M059J (cell line): ENCODE results near the gene NPFFR2. TPM values are rescaled to one million over a fixed set of nuclear protein-coding genes. Genes with fewer than 3 reads are reported as not detected.
"Not testable (repeated sequence)": the region's sequence is repeated elsewhere in the genome, so short reads cannot be mapped to it uniquely, and the experiment has no call there.

Experiments
- DNase-seq: peaks from one replicate; pipeline ENCODE4 v3.0.0-alpha.2; 2012; ENCODE audit warnings: low read depth
- total RNA-seq: library from RNA; depleted of rRNA; stranded (reverse); fragments of >200 nt; shearing (Covaris generic); gene quantifications from 2 replicates; pipeline ENCODE4 v1.2.3, GENCODE V29; 2014; rRNA removed

The NPFFR2 gene
- not detected in 2 replicates for total RNA-seq

DNA sequence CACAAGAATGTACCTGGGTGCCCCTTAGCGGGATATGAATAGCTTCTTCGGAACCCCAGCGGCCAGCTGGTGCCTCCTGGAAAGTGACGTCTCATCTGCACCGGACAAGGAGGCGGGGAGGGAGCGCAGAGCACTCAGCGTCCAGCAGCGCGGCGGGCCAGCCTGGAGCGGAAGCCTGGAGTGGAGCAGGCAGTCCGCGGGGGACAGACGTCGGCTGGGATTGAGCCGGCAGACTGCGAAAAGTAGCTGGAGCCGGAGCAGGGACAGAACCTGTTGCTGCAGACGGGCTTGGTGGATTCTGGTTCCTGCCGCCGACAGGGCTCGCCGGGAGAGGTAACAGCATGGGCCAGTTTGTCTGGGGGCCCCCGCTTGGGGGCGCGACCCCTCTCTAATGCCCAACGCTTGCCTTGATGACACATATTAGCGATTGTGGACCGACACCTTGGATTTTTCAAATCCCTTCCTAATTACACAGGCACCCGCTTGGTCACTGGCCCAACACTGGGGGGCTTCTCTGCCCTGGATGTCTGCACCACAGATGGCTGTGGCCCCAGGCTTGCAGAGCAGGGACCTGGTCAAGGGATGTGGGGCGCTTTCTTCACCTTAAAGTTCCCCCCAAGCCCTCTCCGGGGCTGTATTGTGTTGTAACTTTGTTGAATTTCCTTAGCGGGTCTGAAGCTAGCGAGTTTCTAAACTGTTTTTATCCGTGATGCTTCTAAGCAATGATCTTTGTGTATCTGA is at the start of gene NPFFR2:
TSS of gene NPFFR2 (plus strand) at position 133 of the 741 bp plus-strand sequence. CDS start 96,592 bp downstream, outside the sequence.
- DNase-seq: no peak

DNA sequence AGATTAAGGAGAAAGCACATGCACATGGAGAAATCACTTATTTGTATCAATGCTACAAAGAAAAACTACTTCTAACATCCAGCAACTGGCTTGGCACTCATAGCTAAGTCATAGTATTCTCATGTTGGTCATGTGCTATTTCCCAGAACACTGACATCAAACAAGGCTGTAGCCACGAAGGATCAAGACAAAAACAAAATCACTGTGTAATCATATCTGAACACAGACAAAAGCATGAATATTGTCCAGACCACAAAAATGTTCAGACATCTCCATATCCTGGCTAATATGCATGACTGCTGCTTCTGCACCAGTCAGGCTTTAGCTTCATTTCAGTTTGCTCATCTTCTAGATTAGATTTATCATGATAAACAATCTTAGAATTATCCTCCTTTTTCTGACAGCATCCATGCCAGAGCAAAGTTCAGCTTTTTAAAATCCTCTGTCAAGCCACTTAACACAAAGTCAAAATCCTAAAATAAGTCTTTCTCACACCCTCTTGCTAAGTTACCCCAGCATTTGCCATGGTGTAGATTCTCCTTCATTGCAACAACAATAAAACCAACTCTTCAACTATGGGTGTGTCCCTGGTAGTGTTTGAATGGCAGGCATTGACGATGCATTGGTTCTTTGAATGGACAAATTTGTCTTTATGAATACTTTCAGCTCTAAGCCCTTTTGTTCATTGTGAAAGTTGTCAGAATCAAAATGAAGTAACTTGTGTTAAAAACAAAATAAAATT is 39.1 kb upstream of the NPFFR2 start:
- no peak for DNase-seq

DNA sequence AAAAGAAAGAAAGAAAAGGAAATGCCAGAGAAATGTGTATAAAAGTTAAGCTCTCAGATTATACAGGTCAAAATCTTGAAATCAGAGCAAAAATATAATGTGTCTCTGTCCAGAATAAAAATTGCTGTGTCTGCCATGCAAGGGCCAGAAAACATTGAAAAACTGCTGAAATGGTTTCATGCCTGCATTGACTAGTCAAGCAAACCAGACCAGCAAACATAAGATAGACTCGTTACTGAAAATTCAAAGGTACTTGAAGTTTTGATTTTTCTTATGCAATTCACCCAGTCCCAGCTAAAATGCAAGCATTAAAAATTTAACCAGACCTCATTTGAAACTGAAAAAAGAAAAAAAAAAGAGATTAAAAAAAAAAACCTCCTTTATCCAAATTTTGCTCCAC is 37.2 kb upstream of the NPFFR2 start:
- no peak for DNase-seq

DNA sequence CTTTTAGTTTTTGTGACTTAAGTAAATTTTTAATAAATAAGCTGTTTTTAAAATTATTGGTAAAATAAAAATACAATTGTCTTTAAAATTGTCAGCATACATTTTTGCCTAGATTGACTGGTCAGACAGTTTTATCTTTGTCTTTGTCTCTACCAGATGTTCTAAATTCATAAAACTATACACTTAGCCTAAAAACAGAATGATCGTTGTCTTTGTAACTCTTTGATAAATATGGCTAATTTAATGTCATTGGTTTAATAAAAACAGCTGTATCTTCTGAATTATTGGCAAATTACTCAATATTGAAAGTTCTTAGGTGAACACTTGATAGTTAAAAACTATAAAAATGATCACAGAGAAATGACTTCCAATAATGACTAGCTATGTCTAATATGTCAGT is 36.5 kb upstream of the NPFFR2 start:
- no peak for DNase-seq

DNA sequence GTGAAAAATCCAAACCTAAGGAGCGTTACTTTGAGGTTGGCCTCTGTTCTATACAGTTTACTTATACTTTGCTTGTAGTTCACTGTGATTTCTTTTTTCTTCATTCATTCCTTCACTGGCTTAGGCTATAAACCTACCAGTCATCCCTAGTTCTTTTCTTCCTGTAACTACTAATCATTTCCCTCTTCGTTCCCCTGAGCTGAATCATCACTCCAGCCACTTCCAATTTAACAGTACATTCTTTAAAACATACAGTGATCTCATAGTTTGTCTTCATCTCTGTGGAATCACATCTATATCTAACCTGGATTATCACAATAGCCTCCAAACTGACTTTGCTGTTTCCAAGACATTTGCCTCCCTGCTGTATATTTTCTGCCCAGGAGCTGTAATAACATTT is 25.2 kb upstream of the NPFFR2 start:
- DNase-seq: peak; percentile 68

DNA sequence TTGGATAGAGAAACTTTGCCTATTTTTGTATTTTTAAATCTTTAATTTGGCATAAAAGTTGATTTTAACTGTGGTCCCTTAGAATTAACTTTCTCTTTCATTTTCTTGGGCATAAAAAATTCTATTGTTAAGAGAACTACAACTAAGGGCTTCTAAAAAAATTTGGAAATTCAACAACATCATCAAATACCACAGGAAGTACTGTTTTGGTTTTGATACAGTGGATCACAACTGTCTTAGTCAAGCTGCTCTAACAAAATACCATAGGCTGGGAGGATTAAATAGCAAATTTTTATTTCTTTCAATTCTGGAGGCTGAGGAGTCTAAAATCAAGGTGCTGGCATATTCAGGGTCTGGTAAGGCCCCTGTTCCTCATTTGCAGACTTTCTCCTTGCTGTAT is 19.9 kb upstream of the NPFFR2 start:
- DNase-seq: no peak

DNA sequence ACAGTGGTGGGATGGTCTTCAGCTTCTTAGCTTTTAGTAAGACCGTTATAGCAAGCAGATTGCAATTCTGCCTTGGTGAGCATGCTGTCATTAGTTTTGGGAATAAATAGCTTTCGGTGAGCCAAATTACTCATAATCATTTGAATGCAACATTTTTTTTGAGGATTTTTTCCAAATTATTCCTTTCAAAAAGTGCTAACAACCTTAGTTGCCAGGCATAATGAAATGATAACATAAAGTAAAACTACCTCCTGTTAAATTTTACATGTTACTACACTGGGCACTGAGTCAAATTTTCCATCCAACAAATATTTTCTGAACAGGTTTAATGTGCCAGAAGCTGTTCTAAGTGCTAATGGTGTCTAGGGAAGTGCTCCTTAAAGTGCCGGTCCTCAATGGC is 15.8 kb upstream of the NPFFR2 start:
- no peak for DNase-seq

DNA sequence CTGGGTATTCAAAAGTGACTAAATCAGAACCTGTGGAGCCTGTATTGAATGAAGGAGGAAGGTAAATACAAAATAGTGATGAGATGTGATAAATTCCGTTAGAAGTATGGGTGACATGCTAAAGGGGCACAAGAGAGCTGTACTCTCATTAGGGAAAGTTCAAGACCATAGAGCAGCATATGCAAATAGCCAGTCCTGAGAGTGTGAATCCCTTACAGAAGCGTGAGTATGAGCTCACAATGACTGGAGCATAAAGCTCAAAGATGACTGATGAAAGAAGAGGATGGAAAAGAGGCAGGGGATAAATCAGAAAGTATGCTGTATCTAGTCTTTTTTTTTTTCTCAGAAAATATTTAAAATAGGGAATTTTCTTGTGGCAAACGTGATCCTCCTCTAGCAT is 12.1 kb upstream of the NPFFR2 start:
- DNase-seq: no peak

DNA sequence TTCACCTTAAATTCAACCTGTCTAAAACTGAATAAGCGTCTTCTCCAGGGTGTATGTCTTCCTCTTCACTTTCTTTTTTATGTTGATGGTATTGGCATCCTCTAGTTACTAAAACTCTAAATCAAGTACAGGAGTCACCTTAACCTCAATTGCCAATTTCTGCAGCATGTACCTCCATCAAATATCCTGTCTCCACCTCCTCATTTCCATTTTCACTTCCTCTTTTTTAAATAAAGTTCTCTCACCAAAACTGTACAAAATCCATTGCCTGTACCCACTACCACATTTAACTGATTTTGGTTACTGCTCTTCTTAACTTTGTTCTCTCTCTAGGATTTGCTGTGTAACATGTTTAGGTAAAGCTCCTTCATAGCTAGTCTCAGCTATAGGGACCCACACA is 9.2 kb upstream of the NPFFR2 start:
- DNase-seq: no peak

DNA sequence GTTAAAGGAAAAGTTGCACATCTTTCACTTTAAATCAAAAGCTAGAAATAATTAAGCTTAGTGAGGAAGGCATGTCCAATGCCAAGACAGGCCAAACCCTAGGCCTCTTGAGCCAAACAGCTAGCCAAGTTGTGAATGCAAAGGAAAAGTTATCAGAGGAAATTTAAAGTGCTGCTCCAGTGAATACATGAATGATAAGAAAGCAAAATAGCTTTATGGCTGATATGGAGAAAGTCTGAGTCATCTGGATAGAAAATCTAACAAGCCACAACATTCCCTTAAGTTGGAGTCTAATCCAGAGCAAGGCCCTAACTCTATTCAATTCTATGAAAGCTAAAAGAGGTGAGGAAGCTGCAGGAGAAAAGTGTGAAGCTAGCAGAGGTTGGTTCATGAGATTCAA is 23.8 kb downstream of the NPFFR2 start:
- no peak for DNase-seq

DNA sequence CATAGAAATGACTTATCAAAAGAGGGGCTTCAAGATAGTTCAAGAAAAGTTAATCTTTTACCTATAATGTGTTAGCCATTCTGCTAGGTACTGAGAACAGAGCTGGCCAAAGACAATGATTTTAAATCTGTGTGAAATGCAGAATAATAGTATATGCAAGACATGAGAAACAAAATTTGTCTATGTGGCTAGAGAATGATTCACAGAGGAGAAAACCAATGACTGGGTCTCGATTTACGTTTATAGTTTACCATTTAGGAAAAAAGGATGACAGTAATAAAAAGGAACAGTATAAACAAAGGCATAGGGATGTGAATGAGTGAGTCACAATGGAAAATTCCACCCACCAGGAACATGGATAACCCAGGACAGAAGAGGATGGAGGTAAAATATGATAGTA is 31.9 kb downstream of the NPFFR2 start:
- peak; percentile 20 for DNase-seq

DNA sequence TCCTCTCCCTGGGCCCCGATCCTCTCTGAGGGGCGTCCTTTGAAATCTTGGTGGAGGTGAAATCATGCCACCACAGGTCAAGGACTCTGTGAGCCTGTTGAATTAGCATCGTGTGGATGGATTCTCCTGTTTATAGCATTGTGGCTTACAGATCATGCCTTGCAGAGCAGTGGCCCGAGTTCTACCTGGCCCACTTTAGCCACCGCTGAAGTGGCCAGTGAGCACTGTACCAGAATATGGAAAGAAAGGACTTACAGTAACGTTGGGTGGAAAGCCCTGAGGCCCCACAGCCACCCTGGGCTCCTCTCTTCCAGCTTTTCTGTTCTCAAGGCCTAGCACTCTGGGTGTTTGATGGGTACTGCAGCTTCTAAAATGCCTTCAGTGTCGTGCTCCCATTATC is 35.3 kb downstream of the NPFFR2 start:
- no peak for DNase-seq

DNA sequence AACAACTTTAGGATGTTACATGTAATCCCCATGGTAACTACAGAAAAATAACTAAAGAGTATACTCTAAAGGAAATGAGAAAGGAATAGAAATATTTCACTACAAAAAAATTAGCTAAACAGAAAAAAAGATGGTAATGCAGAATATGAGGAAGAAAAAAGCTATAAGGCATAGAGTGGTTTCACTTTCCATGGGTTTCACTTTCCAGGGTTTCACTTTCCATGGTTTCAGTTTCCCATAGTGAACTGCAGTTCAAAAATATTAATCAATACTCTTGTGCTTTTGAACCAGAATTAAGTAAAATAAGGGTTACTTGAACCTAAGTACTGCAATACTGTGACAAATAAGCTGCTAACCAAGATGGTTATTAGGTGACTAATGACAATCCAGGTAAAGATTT is 42.0 kb downstream of the NPFFR2 start:
- DNase-seq: no peak

DNA sequence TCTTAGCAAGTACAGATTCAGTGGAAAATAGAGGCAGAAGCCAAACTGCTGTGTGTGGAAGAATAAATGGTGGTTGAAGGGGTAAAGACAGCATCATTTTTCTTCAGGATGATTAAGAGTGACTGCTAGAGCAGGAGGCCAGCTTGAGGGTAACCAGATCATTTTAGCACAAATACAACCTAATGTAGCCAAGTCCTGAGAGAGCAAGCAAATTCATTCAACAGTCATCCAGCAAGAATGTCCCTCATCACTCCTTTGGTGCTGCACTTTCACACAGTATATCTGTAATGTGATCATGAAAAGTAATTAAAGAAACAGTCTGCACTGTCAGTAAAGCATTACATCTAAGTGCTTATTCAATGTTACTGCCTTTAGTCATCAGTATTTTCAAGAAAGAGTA is 44.8 kb downstream of the NPFFR2 start:
- peak; percentile 12 for DNase-seq

DNA sequence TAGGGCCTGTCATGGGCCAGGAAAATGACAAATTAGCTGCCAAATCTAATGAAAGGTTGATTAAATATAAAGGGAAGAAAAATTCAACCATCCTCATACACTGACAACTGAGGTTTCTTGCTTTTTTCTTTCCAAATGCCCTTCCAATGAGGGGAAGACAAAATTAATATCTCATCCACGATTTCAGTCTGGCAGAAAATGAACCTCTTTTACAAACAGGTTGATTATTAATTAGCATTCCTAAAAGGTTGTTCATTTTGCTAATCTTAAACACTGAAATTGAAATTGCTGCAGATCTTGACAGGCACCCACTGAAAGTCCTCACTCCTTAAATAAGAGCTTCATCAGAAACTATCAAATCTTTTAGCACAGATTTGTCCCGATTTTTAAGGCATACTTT is 45.5 kb downstream of the NPFFR2 start:
- DNase-seq: no peak

DNA sequence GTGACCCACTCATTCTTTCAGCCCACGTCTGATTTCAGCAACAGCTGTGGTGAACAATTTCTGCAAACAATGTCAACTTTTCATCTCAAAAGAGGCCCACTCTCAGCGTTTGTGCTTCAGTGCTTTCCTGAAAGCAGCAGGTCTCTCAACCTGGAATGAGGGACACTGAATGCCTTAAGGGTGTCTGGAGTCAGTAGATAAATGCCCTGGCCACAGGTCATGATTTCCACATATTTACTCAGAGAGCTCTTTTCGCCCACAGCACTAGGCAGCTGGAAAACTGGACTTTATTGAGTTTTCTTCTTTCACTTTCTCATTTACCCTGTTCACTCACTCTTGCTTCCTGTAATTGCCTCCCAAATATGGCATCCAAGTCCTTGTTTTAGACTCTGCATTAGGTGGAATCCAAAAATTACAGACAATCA is 52.8 kb downstream of the NPFFR2 start:
- peak; percentile 21 for DNase-seq

DNA sequence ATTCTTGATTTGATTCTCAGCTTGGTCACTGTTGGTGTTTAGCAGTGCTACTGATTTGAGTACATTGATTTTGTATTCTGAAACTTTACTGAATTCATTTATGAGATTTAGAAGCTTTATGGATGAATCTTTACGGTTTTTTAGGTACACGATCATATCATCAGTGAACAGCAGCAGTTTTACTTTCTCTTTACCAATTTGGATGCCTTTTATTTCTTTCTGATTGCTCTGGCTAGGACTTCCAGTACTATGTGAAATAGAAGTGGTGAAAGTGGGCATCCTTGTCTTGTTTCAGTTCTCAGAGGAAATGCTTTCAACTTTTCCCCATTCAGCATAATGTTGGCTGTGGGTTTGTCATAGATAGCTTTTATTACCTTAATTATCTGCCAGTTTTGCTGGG is 58.8 kb downstream of the NPFFR2 start:
- not testable (repeated sequence) for DNase-seq

DNA sequence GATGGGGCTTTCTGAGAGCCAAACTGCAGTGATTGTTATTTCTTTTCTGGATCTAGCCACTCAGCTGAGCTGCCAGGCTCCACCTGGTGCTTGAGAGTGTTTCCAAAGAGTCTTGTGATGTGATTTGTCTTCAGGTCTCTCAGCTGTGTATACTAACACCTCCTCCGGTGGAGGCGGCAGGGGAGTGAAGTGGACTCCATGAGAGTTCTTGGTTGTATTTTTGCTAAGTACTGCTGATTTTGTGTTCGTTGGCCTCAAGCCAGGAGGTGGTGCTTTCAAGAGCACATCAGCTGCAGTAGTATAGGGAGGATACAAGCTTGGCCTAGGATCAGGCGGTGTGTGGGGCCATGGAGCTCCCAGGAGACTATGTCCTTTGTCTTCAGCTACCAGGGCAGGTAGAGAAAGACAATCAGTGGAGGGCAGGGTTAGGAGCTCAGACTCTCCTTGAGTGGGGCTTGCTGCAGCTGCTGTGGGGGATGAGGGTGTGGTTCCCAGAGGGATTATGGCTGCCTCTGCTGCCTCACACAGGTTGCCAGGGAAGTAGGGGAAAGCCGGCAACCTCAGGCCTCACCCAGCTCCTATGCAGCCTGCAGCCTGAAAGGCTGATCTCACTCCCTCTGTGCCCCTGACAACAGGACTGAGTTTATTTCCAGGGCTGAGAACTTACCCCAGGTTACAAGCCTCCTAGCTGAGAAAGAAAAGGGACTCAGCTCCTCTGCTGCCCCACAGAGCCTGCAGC is 62.4 kb downstream of the NPFFR2 start:
- DNase-seq: no peak

DNA sequence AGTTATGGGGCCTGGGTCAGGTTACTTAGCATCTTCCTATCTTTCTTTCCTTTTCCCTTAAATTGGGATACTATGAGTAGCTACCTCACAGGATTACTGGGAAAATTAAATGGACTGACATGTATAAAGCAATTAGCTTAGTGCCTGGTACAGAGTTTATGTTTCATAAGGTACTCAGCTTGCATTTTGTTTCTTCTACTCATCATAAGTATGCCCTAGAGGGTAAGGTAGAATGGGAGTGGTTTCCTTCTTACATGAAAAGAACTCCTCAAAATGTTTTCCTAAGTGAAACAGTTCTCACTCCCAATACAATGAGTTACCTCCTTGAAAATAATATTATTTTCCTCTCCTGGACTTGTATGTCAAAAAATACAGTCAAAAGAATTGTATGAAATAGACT is 75.7 kb downstream of the NPFFR2 start:
- no peak for DNase-seq

DNA sequence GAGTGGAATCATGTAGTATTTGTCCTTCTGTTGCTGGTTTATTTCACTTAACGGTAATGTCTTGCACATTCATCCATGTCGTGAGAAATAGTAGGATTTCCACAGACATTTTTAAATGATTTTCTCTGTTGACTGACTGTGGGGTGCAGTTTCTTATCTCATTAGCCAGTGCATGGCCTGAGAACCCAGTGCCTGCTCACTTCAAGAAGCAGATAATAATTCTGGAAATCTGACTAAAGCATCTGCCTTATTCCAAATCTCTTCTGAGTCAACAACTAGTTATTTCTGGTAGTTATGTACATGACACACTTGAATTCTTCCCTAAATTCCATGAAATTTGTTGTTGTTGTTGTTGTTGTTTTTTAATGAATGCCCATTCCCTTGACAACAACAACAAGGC is 77.6 kb downstream of the NPFFR2 start:
- DNase-seq: no peak

DNA sequence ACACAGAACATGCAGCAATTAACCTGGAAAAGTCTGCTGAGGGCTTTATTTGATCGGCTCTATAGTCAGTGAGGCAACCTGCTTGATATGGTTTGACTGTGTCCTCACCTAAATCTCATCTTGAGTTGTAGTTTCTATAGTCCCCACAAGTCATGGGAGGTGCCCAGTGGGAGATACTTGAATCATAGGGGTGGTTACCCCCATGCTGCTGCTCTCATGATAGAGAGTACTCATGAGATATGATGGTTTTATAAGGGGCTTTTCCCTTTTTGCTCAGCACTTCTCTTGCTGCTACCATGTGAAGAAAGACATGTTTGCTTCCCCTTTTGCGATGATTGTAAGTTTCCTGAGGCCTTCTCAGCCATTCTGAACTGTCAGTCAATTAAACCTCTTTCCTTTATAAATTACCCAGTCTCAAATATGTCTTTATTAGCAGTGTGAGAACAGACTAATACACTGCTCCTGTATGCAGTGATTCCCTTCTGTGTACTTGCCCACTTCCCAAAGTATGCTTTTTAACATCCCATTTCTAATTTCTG is 78.2 kb downstream of the NPFFR2 start:
- DNase-seq: no peak

DNA sequence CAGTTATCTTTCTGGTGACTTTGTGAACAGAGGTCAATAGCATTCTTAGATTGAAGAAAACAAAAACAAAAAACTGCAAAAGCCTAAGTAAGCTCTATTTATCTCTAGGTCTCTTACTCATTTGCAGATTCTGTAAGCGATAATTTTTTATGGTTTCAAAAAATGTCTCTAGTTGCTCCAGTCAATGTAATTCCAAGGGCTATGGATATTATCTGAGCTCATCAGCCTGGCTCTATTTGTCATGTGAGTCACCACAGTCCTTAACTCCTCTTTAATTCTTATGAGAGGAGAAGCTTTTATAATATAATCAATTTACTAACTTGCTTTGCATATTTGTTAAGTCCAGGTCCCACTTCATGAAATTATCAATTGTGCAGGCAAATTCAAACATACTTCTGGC is 79.1 kb downstream of the NPFFR2 start:
- peak; percentile 50 for DNase-seq
